WERI-Rb-1 (cell line): ENCODE measurements around the gene ACADM.
"Not testable (repeated sequence)": the region's sequence is repeated elsewhere in the genome, so short reads cannot be mapped to it uniquely, and the experiment has no call there.

Source experiments
- DNase-seq: peaks from one replicate; pipeline ENCODE4 v3.0.0-alpha.2; 2020
- H3K27ac ChIP-seq: fragments of 250-450 bp; sonication (Bioruptor Pico); 2 replicates; pipeline ENCODE4 v1.5.1; 2020; ENCODE audit warnings: mild to moderate bottlenecking, moderate library complexity
- H3K27me3 ChIP-seq: fragments of 250-450 bp; sonication (Bioruptor Pico); 2 replicates; pipeline ENCODE4 v1.5.1; 2021; ENCODE audit warnings: mild to moderate bottlenecking, low read depth, moderate library complexity; ENCODE audit not compliant: insufficient read depth, severe bottlenecking
- H3K36me3 ChIP-seq: fragments of 250-450 bp; sonication (Bioruptor Pico); 2 replicates; pipeline ENCODE4 v1.5.1; 2020; ENCODE audit warnings: mild to moderate bottlenecking, moderate library complexity
- H3K4me3 ChIP-seq: 2 replicates; pipeline ENCODE4 v1.5.1; 2011; ENCODE audit warnings: low read depth, mild to moderate bottlenecking, control low read depth, low read length
- H3K9me3 ChIP-seq: fragments of 250-450 bp; sonication (Bioruptor Pico); 2 replicates; pipeline ENCODE4 v1.5.1; 2021; ENCODE audit warnings: mild to moderate bottlenecking, moderate library complexity; ENCODE audit not compliant: severe bottlenecking
- TF ChIP-seq, protein P1 (sequence below): IDR thresholded peaks from 2 replicates; pipeline ENCODE4 v1.5.1; 2011; ENCODE audit warnings: low read depth, mild to moderate bottlenecking, control low read depth, inconsistent platforms, low read length

The ACADM gene

DNA sequence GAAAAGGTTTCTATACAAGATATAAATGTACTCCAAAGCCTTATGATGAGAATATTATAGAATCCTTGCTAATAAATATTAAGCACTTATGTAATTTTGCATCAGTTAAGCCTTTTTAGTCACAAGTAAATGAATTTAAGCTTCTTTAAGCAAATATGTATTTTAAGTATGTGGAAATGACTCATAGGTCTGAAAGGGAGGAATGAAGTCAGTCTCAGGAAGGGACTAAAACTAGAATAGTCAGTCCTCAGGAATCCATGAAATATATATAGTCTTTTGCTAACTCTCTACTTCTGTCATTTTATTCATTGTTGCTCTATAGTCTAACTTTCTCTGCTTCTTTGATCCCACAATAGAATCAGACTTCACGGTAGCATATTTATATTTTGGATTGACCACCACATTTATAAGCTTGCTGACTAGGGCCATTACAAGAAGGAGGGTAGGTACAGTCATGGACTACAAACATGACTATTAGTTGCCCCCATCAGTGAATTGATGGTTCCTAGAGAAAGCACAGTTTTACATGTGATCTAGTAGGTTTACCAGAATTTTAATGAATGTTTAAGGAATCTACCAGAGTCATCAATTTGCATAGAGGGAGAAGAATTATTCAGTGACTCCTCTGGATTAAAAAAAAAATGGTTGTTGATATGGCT, 41.3 kb downstream of the ACADM start:
- no peaks in the 10 kb centered on the region for H3K9me3 ChIP-seq
- H3K4me3 ChIP-seq: no peak overlapping the region
- peaks cover 9% of the 10 kb centered on the region for H3K36me3 ChIP-seq
- no peak overlapping the region for H3K27ac ChIP-seq
- TF ChIP-seq, protein P1, sequence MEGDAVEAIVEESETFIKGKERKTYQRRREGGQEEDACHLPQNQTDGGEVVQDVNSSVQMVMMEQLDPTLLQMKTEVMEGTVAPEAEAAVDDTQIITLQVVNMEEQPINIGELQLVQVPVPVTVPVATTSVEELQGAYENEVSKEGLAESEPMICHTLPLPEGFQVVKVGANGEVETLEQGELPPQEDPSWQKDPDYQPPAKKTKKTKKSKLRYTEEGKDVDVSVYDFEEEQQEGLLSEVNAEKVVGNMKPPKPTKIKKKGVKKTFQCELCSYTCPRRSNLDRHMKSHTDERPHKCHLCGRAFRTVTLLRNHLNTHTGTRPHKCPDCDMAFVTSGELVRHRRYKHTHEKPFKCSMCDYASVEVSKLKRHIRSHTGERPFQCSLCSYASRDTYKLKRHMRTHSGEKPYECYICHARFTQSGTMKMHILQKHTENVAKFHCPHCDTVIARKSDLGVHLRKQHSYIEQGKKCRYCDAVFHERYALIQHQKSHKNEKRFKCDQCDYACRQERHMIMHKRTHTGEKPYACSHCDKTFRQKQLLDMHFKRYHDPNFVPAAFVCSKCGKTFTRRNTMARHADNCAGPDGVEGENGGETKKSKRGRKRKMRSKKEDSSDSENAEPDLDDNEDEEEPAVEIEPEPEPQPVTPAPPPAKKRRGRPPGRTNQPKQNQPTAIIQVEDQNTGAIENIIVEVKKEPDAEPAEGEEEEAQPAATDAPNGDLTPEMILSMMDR: no peak
- DNase-seq: no peak
- H3K27me3 ChIP-seq: no peaks in the 10 kb centered on the region

DNA sequence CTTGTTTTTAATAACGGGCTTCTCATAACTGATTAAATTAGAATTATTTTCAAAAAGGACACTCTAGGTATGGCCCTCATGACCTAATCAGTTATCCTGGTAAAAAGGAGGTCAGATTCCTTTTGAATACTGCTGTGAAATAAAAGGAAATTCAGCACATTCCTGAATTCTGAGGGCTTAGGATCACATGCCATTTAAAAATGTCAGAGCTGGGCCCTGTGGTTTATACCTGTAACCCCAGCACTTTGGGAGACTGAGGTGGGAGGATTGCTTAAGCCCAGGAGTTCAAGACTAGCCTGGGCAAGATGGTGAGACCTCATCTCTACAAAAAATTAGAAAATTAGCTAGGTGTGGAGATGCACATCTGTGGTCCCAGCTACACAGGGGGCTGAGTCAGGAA, 43.5 kb downstream of the ACADM start:
- no peaks in the 10 kb centered on the region for H3K27me3 ChIP-seq
- H3K4me3 ChIP-seq: no peak overlapping the region
- H3K9me3 ChIP-seq: no peaks in the 10 kb centered on the region
- DNase-seq: no peak
- TF ChIP-seq, protein P1: no peak
- peaks cover 6% of the 10 kb centered on the region for H3K36me3 ChIP-seq
- no peak overlapping the region for H3K27ac ChIP-seq

DNA sequence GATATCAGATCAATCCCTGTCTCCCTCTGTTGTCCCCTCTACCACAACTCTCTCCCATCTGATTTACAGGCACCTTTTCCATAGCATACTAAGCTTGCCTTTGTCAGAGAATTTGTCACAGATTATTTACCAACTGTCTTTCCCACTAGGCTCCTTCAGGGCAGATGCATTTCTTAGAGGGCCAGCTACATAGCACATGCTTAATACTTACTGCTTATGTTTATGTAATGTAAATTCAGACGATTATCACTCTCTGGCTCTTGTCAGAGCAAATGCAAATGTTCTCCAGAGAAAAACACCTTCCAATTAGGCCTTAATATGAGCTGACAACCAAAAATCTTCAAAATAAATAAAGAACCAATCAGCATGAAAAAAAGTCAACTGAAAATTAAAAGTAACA, 46.3 kb downstream of the ACADM start:
- H3K9me3 ChIP-seq: no peaks in the 10 kb centered on the region
- DNase-seq: no peak
- H3K36me3 ChIP-seq: no peaks in the 10 kb centered on the region
- no peak overlapping the region for H3K27ac ChIP-seq
- TF ChIP-seq, protein P1: no peak
- no peak overlapping the region for H3K4me3 ChIP-seq
- no peaks in the 10 kb centered on the region for H3K27me3 ChIP-seq

DNA sequence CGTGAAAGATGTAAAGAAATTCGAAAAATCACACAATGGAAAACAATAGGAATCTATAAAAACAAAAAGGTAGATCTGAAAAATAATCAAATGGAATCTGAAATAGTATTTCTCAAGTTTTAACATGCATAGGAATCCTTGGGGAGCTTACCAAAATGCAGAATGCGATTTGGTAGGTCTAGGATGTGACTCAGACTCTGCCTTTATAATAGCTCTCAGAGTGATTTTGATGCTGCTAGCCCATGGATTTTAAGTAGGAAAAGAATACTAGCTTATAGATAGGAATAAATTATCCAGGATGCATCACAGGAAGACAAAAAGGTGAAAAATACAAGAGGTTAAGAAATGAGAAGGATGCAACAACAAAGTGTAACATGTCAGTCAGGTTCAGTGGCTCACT, 47.5 kb downstream of the ACADM start:
- no peak overlapping the region for H3K27ac ChIP-seq
- no peak for DNase-seq
- no peaks in the 10 kb centered on the region for H3K27me3 ChIP-seq
- H3K9me3 ChIP-seq: no peaks in the 10 kb centered on the region
- TF ChIP-seq, protein P1: no peak
- H3K4me3 ChIP-seq: no peak overlapping the region
- no peaks in the 10 kb centered on the region for H3K36me3 ChIP-seq

DNA sequence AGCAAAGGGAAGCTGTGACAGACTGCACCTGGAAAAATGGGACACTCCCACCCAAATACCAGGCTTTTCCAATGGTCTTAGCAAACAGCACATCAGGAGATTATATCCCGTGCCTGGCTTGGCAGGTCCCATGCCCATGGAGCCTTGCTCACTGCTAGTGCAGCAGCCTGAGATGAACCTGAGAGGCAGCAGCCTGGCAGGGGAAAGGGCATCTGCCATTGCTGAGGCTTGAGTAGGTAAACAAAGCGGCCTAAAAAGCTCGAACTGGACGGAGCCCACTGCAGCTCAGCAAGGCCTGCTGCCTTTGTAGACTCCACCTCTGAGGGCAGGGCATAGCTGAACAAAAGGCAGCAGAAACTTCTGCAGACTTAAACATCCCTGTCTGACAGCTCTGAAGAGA, 53.3 kb downstream of the ACADM start:
- H3K9me3 ChIP-seq, DNase-seq, H3K27ac ChIP-seq, H3K4me3 ChIP-seq, H3K36me3 ChIP-seq, H3K27me3 ChIP-seq: not testable (repeated sequence)

DNA sequence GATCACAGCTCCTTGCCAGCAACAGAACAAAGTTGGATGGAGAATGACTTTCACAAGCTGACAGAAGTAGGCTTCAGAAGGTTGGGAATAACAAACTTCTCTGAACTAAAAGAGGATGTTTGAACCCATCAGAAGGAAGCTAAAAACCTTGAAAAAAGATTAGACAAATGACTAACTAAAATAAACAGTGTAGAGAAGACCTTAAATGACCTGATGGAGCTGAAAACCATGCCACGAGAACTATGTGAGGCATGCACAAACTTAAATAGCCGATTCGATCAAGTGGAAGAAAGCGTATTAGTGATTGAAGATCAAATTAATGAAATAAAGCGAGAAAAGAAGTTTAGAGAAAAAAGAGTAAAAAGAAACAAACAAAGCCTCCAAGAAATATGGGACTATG, 54.2 kb downstream of the ACADM start:
- not testable (repeated sequence) for H3K36me3 ChIP-seq, DNase-seq, H3K27ac ChIP-seq, H3K9me3 ChIP-seq, H3K4me3 ChIP-seq, H3K27me3 ChIP-seq

DNA sequence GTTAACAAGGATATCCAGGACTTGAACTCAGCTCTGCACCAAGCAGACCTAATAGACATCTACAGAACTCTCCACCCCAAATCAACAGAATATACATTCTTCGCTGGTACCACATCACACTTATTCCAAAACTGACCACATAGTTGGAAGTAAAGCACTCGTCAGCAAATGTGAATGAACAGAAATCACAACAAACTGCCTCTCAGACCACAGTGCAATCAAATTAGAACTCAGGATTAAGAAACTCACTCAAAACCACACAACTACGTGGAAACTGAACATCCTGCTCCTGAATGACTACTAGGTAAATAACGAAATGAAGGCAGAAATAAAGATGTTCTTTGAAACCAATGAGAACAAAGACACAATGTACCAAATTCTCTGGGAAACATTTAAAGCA, 55.7 kb downstream of the ACADM start:
- not testable (repeated sequence) for H3K36me3 ChIP-seq, H3K27me3 ChIP-seq, DNase-seq, H3K9me3 ChIP-seq, H3K27ac ChIP-seq, H3K4me3 ChIP-seq

DNA sequence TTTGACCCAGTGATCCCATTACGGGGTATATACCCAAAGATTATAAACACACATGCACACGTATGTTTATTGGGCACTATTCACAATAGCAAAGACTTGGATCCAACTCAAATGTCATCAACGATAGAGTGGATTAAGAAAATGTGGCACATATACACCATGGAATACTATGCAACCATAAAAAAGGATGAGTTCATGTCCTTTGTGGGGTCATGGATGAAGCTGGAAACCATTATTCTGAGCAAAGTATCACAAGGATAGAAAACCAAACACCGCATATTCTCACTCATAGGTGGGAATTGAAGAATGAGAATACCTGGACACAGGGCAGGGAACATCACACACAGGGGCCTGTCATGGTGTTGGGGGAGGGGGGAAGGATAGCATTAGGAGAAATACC, 59.4 kb downstream of the ACADM start:
- not testable (repeated sequence) for H3K27ac ChIP-seq, DNase-seq, H3K27me3 ChIP-seq, H3K4me3 ChIP-seq, H3K9me3 ChIP-seq
- peaks cover 19% of the 10 kb centered on the region for H3K36me3 ChIP-seq
